ENCODE measurements around the gene RAPGEF4.

RAPGEF4 gene

DNA sequence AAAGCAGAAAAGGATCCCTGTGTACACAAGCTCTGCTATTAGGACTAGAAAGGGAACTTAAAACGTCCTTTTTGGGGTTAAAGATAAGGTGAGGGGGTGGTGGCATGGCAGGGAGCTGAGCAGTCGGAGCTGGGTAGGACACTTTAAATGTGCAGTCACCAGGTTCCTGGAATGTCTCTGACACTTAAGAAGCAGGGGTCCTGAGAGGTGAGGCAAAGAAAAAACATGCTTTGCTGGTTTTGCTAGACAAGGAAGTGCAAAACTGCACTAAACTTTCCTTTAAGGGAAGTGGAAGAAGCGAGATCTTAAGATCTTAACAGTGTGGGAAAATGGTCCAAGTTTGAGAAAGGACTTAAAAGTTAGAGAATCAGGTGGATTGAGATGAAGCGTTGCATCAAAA lies 240.5 kb downstream of the RAPGEF4 start:
- no peak for DNase-seq

DNA sequence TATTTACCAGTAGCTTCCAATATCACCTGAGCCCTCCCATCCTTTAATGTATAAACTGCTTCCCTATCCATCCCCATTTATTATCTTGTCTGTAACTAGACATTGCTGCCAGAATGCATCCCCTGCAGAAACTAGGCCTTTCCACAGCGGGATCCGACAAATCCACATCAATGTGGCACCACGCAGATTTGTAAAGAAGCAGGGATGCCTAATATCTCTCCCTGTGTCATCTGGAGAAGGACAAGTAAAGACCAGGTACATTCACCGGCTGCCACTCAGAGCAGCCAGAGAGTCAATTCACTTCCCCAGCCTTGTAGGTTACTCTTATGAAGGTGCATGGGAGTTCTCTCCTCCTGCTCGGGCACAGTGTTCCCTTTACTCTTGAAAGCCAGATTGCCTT lies 241.2 kb downstream of the RAPGEF4 start:
- DNase-seq, result no peak

DNA sequence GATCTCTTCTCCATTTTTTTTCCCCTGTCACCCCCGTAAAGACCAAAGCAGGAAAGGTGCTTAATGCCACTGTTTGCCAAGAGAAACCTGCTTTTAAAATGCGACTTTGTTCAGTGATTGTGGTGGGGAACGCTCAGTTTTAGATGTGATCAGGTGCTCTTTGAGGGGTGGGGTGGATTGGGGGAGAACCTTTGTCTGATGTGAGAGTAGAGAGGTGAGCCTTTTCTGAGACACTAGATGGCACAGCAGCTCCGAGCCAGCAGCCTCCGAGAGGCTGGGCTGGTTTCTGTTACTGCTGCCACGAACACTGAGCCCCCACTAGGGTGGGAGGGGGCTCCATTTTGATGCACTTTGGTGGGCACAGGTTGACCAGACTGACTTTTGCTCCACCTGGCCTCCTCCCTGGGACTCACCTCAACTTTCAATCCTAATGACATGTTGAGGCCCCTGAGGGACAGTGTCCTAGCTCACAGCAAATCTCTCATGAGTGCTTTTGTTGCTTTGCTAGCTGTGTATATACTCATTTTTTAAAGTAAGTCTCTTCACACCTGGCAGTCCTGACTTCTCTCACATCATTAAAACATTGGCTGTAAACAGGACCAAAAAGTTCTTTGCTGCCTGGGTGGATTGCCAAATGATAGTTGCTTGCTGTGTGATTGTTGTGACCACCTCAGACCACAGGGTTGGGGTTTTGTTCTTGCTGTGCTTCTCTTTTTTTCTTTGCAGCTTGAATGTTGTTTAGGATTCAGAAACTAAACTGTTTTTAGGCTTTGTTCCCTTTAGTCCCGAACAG lies 241.8 kb downstream of the RAPGEF4 start:
- DNase-seq, result no peak

DNA sequence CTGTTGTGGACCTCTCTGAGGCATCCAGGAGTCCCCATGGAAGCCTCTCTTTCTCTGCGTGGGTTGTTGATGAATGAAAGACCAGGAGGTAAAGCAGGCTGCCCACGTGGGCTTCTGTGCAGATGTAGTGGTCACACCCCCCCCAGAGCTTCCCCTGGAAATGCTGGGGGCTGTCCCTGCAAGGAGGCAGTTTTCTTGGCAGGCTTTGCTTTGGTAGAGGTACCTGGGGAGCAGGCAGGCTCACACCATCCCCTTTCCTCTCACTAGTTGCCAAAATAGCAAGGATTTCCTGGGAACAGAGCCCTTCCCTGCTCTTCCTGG lies 242.4 kb downstream of the RAPGEF4 start:
- DNase-seq, result no peak

DNA sequence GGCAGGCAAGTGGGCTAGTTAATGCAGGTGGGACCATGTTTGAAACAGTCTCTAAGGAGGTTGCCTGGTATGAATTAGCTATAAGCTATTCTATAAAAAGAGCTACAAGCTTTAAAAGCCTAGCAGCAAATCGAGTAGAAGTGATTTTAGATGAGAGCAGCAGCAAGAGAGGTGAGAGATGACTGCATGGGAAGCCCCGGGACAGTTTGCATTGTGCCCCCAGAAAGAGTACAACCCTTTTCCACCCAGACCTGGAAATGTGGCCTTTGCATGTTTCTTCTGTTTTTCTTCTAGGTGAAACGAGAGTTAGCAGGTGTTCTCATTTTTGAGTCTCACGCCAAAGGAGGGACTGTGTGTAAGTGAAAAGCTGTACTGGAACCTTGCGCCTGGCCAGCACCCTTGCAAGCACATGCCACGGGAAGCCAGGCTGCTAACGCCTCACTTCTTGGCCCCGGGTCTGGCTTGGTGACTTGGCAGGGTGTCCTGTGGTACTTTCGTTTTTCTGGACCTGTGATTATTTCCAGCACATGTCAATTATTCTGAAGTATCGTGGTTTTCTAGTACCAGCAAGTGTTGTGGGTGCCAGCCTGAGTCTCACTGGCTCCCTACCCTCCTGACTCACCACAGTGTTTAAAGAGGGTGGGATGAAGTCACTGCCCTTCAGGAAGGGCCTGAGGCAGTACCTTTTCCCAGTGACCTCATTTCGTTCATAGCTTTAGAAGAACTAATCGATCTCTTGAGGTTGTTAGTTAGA lies 249.7 kb downstream of the RAPGEF4 start:
- no peak for DNase-seq

DNA sequence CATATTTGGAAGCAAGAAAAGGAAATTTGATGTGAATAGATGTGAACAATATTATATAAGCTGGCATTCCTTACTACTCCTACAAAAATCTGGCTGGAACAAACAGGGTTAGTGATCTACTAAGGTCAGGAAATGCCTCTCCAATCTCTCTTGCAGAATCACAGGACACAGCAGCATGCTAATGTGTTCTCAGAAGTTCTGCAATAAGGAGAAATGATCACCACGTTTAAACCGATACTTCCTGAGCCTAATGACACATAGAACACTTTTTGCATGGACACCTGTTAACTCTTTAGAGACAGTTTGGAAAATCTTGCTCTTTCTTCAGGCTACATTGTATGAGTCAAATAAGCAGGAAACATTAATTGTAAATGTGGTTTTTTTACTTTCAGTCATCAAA lies 250.4 kb downstream of the RAPGEF4 start:
- no peak for DNase-seq

DNA sequence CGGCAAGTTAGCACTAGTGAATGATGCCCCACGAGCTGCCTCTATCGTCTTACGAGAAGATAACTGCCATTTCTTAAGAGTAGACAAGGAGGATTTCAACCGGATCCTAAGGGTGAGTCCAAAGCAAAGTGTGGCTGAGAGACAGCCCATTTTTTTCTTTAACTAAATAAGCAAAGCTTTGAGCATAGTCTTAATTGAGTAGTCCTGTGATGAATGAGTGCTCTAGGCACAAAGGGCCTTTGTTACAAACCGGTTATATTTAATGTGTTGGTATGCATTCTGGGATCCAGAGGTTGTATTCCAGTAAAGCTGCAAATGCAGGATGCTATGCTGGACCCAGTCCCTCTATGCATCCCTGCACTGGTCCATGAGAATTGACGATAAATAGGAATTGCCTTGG lies 253.1 kb downstream of the RAPGEF4 start:
- DNase-seq, result no peak

DNA sequence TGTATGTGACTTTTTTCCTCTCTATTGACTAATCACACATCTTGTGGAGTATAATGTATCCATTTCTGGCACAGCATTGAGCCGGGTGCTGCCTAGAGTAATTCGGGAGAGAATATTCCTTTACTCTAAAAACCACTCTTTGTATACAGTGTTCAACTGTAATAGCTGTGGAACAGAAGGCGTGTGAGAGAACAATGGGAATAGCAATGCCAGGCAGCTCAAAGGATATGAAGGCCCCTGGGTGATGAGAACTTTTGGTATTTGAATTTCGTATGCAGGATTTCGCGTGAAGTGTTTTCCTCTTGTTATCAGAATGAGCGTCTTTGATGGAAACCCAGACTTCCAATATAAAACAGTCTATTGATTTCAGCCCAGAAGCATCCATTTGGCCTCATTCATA lies 255.4 kb downstream of the RAPGEF4 start:
- peak in 1 of 2 donors; percentile 28 for DNase-seq

DNA sequence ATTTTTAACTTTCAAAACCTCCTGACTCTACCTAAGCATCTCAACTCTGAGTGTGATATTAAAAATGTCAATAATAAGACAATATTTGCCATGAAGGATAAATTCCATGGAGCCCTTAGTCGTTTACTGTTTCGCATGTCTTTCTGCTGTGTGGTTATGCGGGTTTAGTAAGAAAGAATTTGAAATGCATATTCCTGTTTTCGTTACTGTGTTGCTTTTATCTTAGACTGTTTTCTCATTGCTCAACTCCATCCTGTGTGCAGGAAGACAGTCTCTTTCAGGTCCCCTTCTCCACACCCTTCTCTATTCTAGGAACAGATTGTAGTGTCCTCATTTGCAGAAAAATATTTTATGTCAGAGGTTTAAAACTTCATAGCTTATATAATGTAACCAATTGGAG lies 257.5 kb downstream of the RAPGEF4 start:
- DNase-seq, result no peak

DNA sequence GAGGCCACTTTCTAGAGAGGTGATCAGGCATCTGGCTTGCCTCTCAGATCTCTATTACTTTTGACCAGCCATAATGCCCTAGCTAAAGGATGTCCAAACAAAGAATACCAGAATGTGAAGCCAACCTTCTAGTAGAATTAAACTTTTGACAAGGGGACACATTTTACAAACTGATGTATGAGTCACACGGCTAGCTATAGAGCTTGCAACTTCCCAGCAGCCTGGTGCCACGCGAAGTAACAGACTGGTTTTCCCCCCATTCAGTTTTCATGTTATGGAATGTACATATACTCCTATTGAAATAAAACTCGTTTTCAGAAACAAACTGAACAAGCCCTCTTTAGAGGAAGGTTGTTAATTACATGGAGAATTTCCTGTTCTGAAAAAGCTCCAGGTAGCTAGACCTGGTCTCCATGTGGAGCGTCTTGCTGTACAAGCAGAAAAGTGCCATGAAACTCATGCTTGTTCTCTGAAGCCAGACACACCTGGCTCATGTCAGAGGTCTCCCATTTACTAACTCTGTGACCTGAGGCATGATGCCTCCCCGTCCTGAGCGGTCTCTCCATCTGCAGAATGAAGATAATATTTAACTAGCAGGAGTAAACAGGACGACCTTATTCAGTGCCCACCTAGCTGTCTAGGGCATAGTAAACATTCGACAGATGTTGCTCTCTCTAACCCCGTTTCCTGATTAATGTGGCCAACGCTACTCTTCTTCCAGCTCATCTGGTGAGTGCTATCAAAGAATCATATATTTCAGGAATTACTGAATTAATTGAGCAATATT lies 258.5 kb downstream of the RAPGEF4 start:
- no peak for DNase-seq

DNA sequence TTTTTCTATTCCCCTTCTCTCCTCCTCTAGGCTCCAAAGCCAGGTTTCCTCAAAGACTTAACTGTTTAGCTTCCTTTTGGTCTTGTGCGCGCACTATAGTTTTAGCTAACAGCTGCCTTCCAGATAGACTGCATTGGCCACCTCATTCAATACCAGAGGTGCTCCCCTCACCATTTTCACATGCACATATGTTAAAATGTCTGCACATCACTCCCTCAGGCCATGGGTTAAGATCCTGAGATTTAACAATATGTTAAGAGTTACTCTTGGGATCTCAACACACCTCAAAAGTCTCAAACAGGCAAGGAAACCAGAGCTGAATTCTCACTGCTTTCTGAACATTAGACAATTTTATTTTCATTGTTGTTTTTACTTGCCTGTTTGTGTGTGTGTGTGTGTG lies 259.2 kb downstream of the RAPGEF4 start:
- no peak for DNase-seq

DNA sequence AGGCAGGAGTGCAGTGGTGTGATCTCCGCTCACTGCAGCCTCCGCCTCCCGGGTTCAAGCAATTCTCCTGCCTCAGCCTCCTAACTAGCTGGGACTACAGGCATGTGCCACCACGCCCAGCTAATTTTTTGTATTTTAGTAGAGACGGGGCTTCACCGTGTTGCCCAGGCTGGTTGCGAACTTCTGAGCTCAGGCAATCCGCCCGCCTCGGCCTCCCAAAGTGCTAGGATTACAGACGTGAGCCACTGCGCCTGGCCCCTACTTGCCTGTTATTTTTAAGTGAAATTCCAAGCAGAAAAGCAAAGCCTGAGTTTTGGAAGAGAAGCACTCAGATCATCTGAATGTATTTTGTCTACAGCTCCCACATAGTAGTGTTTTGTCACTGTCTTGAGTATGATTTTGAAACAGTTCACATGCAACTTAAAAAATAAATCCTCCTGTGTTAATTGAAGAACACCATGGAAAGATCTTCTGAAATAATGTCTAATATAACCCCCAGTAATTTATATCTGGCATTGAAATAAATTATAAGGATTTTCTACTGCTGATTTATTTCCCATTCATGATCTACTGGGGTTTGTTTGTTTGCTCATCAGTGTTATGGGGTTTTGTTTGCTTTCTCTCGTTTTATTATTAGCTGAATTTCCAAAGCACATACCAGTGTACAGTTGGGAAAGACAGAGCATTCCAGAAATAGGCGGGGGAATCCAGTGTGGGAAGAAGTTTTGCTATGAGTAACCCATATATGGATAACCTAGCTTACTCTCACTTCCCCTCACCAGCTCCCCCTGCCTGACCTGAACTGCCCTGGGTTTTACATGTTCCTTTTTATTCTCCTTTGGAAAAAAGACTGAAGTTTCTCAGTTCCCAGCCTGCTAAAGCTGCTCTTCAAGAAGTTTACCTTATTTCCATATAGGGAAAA lies 259.9 kb downstream of the RAPGEF4 start:
- DNase-seq, result no peak

DNA sequence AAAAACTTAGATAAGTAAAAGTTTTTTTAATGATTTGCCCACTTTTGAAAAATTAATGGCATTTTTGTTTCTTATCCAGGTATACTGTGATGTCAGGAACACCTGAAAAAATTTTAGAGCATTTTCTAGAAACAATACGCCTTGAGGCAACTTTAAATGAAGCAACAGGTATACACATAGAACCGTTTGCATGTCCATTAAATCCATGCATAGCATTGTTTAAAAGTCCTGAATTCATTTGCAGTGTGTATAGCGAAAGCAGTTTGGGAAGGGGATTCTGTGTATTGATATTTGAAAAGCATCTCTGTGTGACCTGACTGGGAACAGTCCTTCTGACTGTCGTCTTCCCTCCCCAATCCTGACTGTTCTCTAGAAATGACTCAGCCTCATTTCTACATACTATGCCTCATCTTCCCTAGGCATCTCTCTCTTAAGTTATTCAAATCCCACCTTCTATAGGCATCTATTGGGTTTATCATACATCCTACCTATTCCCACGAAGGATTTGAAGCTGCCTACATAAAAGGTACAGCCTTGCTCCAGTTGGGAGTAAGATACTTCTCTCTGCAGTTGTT lies 260.8 kb downstream of the RAPGEF4 start:
- no peak for DNase-seq

DNA sequence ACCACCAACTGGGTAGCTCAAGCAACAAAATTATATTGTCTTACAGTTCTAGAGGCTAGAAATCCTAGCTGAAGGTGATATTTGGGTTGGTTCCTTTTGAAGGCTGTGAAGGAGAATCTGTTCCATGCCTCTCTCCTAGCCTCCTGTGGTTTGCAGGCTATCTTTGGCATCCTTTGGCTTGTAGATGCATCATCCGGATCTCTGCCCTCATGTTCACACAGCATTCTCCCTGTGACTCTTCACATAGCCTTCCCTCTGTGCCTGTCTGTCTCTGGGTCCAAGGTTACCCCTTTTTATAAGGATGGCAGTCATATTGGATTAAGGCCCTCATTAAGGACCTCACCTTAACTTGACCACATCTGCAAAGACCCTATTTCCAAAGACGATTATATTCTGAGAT lies 261.4 kb downstream of the RAPGEF4 start:
- no peak for DNase-seq

DNA sequence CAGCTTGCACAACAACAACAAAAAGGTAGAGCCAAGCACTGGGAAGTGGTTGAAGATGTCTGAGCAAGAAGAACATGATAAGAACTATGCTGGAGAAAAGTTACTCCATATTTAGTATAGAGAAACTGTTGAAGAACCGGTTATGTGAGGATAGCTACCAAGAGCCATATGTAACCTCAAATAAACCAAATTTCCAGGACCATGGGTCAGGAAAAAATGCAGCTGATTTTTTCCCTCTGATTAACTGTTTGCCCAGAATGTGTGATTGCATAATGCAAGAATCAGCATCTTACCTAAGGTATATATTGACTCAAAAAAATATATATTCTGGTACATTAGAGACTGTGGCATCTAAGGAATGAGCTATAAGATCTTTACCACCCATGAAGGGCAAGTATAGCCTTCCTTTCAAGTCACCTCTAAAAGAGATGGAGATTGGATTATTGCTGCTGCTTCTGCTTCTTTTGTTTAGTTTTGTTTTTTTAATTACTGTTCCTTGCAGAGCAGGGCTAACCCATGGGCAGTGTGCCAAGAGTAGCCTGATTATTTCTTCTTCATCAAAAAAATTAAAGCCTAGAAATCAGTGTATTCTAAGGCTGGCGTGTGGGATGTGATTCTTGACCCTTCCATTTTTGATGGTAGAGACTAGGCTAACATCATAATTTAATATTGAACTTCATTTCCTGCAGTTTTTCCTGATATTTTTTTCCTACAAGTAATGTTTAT lies 263.1 kb downstream of the RAPGEF4 start:
- no peak for DNase-seq

DNA sequence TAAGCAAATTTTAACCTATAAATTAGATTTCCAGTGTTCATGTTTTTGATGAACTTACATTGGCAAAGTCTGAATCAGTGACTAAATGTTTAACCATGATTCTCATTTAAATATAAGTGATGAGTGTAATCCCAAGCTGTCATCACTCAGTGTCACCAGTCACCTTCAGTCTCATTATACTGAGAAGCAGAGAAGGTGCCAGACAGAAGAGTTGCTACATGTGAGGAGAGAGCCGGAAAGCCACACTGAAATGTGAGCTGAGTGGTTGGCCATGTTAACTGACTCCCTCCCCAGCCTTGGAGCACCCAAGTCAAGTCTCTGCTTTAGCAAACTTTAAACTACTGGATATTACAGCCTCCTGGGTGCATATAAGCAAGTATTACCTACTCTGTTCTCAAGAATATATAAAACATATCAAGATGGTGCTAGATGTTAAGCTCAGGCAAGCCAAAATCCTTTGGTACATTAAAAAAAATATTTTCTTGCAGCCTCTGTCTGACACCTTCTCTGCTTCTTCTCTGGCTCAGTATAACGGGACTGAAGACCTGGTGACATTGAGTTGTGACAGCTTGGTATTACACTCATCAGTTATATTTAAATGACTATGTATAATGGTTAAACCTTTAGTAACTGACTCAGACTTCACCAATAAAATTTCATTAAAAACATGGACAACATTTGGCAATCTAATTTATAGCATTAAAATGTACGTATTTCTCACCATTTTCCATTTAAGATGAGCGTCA lies 264.2 kb downstream of the RAPGEF4 start:
- no peak for DNase-seq

DNA sequence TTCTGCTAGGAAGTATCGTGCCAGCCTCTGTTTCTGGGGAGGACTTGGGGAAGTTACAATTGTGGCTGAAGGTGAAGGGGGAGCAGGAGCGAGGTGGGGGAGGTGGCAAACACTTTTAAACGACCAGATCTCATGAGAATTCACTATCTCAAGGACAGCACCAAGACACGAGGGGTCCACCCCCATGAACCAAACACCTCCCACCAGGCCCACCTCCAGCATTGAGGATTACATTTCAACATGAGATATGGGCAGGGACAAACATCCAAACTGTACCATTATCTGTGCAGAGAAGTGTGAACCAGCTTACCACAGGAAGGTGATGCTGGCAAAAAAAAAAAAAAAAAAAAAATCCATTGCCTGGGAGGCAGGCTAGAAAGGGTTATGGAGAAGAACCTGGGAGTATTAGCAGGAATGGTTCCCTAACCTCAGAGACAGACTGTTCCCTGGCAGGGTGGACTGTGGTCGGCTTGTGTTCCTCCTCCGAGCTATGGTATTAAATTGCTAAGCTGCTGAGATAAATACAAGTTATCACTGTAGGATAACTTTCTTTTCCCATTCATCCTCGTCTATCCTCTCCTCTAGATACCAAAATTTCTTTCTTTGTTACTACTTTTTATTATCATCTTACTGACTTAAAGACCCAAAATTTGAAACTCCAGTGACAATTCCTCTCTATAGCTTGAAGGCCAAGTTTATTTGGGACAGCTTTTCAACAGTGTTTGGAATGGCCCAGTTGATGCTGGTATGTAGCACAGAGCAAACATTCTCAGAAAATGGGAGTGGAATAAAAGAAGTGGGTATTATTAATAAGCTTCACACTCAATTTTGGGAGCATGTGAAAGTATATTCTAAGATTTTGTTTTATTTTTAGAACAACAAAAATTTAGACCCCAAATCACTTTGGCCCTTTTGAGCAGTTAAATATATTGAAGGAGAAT lies 266.3 kb downstream of the RAPGEF4 start:
- no peak for DNase-seq

DNA sequence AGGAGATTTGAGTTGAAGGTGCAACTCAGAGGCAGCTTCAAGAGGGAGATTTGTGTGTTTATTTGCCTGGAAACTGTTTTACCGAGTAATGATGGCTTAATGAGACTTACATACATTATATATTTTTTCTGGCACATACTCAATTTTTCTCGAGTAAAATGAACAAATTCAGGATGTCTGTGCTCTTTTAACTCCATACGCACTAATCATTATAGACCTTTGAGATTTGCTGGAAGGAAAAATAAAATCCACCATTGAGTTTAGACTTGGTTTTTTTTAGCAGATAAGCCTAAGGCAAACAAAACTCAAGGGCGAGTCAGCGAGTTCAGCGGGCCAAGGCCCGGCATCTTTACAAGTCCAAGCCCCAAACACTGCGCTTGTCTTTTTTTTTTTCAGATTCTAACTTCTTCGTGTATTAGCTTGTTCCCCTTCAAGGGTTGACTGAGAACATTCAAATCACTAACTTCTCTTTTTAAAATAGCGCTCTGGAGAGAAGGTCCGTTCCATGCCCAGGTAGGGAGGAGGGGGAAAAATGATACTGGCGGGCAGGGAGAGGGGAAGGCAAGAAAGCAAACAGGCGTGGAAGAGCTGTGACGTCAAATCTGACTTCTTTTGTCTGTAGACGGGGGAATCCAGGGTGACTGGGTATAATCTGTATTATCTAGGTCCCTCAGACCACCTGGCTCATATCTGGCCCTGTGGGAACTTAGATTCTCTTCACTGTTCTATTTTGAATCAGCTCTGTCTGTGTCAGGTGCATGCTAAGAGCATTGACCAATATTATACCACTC lies 267.3 kb downstream of the RAPGEF4 start:
- DNase-seq, result no peak

DNA sequence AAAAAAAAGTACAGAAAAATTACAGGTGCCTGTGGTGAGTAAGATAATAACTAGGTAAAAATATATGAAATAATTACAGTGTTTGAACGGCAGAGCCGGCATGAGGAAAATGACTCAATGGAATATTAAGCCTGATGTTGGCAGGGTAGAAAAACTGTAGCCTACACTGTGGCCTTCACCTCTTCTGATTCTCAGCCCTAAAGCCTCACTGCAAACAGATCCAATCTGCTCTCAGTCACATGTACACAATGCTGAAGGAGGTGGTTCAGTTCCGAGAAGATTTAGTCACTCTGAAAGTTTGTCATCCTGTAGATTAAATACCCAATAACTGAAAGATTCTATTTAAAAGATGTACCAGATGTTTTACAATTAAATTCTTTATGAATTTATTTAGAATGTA lies 273.1 kb downstream of the RAPGEF4 start:
- no peak for DNase-seq
